HG02884 (cell line): ENCODE data around the gene SLC25A22.

Source experiments
- ATAC-seq: cut with Tn5 transposase; IDR thresholded peaks from one replicate; pipeline ENCODE4 v1.9.1; 2021; ENCODE audit warnings: mild to moderate bottlenecking, moderate library complexity; ENCODE audit not compliant: unreplicated experiment

SLC25A22 gene

DNA sequence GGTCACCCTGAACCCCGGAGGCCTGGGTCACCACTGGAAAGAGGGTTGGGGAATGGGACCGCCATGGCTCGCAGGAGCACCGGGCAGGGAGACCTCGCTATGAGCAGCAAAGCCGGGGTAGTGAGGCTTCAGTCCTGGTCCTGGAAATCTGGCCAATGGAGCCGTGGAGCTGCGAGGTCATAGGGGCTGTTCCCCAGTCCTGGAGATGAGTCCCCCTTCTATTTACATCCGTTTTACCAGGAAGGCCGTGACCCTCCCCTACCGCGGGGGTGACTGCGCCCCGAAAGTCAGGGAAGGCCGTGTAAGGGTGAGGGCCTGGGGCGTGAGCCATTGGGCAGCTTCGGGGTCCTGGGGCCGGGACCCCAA is 6.5 kb upstream of the SLC25A22 start:
- ATAC-seq: no peak

DNA sequence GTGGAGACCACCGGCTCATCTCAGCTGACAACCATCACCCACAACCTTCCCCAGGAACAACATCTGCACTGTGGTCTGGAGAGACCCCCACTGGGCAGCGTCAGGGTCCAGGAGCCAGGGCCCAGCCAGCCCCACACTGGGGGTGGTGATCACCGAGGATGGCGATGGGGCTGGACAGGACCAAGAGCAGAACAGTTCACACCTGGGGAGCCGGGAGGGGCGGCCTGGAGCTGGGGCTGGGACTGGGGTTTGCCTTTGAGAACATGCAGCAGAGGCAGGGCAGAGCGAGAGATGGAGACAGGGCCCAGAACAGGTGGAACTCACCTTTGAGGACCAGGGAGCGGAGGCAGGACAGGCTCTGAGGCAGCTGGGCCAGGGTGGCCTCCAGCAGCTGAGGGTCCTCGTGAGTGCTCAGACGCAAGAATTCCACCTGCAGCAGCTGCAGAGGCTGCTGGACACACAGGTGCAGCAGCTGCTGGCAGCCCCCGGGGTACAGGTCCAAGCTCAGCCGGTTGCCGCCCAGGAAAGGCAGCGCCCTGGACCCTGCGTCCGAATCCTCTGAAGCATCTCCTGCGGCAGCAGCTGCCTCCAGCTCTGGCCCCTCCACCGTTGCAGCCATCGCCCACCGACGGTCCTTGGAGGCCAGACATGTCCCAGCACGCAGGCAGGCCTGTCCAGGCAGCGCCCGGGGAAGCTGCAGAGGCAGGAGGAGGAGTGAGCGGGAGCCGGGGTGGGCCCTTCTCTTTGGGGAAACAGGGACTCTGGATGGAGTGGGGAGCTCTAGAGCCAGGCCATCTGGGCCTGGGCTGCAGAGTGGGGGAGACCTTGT is 5.9 kb upstream of the SLC25A22 start:
- ATAC-seq: no peak

DNA sequence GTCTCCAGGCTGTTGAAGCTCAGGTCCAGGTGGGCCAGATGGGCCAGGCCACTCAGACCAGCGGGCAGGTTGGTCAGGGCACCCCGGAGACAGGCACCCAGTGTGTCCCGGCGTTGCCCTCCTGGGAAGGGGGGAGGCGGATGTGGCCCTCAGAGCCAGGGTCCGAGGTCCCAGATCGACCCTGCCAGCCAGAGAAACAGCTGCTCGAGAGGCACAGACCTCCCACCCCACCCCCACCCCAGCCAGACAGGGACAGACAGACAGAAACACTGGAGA is 5.3 kb upstream of the SLC25A22 start:
- ATAC-seq: no peak

DNA sequence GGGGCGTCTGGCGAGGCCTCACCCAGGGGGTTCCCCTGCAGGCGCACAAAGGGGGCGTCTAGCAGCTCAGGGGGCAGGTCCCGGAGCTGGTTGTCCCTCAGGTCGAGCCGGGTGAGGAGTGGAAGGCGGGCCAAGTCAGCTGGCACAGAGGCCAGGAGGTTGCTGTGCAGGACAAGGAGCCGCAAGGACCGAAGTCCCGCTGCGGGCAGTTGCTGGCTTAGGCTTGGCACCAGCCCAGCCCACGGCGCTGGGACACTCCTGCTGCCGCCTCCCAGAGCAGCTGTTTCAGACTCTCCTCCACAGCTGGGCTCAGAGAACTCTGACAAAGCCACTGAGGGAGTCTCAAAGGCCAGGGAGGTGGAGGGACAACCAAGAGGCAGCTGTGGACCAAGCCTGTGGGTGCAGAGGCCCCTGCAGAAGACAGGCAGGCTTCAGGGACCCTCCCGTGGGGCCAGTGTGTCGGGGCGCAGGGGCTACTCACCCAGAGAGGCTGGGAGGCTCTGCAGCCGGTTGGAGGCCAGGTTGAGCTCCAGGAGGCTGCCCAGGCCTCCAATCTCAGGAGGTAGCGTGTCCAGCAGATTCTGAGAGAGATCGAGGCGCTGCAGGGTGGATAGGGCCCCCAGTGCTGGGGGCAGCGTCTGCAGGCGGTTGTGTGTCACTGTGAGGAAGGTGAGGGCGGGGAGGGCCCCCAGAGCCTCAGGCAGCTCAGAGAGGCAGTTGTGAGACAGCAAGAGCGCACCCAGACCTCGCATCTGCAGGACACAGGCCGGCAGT is 4.8 kb upstream of the SLC25A22 start:
- no peak for ATAC-seq

DNA sequence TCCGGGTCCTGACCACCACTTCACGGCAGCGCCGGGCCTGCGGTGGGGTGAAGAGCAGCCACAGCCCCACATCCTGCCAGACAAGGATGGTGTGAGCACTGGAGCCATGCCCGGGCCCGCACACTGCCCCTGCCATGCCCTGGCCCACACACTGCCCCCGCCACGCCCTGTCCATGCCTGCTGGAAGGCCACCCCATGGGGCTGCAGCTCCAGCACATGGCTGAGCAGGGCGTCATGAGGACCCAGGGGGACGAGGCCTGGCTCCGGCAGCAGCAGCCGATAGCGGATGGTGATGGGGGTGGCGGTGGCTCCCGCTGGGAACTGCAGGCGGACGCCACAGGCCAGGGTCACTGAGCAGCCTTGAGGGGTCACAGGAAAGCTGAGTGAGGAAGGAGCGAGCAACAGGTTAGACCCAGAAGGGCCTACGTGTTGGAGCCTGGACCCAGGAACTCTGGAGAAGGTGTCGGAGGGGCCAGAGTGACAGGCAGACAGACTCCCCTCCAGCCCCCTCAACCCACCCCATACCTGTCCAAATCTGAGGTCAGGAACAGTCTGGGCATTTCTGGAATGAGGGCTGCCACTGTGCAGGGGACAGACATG is 4.0 kb upstream of the SLC25A22 start:
- ATAC-seq: no peak

DNA sequence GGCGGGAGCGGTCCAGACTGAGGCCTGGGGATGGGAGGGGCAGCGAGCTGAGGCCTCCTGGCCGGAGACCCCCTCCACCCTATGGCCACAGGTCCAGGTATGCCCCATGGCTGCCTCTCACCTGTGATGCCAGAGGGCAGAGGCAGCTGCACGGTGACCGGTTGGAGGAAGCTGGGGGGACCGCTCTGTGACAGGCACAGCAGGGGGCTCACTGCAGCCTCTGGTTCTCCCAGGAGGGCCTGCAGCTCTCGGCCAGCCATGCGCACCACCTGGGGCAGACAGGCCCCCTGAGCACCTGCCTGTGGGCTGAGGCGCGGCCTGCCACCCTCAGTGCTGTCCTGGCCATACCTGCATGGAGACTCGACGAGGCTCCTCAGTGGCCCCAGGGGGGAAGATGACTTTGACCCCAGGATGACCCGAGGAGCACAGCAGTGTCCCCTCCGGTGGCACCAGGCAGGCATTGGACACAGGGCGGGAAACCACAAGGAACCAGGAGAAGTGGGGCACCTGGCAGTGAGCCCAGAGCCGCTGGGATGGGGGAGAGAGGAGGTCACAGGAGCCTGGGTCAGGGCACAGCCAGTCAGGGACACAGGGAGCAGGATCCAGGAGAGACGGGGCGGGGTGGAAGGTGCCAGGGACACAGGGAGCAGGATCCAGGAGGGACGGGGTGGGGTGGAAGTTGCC is 3.2 kb upstream of the SLC25A22 start:
- no peak for ATAC-seq

DNA sequence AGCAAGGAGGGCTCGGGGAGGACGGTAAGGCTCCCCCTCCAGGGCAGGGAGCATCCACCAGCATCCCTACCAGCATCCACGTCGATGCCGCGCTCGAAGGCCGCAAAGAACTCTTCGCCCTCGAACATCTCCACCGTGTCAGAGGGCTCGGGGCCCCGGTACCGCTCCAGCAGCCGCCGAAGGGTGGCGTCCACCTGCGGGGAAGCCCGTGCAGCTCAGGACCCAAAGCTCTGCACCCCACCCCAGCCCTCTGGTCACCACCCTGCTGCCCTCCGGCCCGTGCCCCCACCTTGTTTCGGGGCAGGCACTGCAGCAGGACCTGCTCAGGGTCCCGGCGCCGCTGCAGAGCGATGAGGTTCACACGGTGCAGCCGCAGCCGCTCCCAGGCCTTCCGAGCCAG is 2.4 kb upstream of the SLC25A22 start:
- ATAC-seq: no peak

DNA sequence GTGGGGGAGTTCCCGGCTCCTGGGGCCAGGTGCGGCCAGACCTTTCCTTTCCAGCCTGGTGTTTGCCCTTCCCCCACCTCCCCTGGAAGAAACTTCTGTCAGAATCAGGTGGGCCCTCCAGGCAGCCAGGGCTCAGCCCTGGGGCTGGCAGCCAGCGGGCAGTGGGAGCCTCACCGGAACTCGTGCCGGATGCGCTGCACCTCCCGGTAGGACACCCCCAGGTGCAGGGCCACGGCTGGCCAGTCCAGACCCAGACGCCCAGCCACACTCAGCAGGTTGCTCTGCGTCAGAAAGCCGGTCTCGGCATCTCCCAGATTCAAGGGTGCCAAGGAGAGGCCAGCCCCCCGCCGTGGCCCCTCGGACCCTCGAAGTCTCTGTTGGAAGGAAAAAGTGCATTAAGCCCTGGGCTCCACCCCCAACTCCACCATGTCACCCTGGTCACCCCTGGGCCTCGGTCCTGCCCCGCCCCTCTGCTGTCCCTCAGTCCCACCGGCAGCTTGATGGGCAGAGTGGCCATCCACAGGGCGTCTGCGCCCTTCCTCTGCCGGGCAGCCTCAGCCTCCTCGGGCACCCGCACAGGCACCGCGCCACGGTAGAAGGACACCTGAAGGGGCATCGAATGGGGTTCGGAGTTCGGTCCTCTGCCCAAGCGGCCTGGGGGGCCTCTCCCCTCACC is 1.7 kb upstream of the SLC25A22 start:
- no peak for ATAC-seq

DNA sequence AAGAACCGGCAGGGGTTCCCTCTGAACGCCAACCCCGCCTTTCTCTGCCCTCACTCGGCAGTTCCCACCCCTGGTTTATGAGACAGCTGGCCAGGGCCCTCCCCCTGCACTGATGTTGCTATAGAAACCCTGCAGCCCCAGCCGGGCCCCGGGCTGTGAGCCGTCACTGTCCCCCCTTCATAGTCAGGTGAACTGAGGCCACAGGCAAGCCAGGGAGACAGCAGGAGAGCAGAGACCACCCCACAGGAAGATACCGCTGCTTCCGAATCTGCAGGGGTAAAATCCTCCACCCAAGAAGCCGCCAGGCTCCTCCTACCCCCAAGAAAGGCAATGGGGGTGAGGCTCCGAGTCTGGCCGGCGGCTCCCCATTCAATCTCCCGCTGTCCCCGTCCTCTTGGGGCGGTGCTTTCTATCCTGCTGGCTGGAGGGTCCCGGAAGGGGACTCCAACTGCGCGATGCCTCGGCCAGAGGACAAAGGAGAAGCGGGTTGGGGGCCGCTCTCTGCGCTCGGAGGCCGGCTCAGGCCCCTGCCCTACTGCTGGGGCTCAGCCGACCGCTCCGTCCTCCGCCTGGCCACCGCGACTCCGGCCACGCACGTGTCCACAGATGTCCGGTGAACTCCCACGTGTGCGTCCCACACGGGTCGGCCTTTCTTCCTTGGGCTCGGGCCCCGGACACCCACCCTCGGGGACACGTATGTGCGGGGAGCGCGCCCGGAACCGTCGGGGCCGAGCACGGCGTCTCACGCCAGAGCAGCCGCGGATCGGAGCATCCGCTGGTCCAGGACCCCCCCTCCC is 587 bp downstream of the SLC25A22 start:
- ATAC-seq: peak; percentile 36

DNA sequence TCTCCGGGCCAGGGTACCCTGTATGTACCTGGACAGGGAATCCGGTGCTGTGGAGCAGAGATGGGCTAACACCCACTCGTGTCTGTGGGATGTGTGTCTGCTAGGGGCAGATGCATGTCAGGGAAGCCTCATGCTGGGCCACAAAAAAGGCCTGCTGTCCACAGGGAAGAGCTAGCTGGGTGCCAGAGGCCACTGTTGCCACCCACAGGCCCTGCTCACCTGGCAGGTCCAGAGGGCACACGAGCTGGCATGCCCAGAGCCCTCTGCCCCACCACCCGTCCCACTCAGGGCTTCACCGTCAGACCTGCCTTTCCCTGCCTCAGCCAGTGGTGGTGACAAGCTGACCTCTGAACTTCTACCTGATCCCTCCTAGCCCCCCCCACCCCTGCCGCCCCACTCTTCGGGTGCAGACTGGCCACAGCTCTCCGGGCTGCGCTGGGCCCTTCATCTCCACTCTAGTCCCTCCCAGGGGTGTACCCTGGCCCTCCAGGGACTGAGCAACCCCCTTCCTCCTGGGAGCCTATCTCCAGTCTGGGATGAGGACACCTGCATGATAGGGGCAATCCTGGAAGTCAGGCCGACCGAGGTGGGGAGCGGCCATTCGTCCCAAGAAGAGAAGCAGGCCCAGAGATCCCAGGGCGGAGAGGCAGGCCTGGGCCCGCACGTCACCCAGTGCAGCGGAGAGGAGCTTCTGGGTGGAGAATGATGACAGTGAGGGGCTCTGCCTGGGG is 1.4 kb downstream of the SLC25A22 start:
- no peak for ATAC-seq

DNA sequence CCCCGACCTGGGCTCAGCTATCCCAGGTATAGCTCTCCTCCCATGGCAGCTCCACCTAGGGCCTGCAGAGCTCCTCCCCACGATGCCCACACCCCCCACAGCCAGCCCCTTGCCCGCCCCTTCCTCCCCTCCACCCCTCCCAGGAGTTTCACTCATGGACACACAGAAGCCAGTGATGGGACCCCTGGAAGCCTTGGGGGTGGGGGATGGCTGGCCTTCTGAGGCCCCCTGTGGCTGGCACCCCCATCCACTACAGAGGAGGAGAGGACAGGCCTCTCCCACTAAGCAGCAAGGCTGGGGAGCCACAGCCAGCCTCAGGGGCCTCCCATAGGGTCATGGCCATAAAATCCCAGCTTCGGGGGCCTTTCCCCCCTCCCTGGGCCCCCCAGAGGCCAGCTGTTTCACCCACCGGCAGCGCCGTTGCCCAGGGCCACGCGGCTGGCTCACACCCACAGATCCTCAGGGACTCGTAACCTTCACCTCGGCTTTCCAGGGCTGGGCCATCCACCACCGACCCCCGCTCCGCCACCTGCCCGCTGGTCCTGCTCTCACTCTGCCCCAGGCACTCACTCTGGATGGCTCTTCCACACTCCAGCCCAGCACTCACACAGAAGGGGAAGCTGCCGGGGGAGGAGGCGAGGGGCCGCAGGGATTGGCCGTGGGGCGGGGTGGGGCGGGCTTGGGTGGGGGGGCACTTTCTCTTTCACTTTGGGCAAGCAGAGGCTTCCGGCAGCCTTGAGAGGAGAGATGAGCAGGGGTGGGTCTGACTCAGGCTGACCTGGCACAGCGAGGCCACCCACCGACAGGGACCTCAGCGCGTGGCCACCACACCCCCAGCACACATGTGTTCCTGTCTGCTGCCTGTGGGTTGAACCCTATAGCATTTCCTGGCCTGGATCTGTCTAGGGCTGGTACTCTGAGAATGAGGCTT is 2.2 kb downstream of the SLC25A22 start:
- ATAC-seq: no peak

DNA sequence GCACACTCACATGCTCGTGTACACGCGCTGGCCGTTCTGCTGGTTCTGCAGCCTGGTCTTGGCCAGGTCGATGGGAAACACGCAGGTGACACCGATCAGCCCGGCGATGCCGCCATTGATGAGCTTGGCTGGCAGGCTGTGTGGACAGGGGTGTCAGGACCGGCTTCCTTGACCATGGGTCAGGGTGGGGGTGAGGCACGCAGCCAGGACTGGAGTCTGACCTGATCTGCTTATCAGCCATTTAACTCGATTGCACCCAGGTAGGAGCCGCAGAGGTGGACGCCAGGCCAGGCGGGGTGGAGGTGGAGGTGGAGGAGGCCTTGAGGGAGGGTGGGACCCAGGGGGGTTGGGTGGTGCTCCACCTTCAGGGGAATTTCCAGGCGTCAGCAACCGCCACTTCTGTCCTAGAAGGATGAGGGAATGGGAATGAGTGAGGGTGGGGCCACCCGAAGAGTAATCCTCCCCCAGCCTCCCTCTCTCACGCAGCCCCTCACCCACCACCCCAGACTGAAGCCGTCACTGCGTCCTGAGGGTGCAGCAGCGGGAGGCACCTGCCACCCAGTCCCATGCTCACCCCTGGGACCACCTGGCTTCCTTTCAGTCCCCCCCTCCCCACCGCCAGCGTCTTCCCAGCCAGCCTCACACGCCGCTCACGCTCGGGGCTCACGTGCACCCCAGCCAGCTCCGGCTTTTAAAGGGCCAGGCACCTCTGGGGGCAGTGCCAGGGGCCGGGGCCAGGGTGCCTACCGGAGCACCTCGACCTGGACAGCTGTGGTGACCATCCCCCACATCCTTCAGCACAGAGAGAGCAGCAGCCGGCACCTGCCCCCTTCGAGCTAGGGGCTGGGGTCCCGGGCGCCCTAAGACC is 3.1 kb downstream of the SLC25A22 start:
- no peak for ATAC-seq

DNA sequence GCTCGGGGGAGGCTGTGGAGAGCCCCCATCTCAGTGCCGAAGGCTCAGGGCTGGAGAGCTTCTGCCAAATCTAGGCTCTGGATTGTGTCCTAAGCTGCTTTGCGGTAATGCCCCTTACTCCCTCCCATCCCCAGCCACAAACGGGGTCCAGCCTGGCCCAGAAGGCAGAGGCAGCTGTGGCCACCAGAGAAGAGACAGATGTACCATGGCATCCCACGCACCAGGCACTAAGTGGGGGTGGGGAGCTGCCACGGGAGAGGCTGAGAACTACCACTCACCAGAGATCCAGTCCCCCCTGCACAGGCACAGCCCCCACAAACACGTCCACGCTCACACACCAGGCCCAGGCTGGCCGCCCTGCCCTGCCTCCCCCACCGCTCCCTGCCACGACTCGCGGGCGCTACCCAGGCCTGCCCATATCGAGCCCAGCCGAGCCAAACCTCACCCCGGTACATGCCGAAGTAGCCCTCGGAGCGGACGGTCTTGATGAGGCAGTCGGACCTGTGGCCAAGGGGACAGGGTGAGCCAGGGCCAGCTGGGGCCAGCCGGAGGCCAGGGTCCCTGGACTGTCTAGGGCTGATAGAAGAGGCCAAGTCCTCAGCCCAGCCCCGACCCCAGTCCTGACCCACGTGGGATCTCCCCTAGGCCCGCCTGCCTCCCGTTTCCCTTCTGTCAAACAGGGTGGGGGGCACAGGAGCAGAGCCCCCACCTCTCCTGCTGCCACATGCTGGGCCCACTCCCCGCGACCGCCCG is 3.9 kb downstream of the SLC25A22 start:
- no peak for ATAC-seq

DNA sequence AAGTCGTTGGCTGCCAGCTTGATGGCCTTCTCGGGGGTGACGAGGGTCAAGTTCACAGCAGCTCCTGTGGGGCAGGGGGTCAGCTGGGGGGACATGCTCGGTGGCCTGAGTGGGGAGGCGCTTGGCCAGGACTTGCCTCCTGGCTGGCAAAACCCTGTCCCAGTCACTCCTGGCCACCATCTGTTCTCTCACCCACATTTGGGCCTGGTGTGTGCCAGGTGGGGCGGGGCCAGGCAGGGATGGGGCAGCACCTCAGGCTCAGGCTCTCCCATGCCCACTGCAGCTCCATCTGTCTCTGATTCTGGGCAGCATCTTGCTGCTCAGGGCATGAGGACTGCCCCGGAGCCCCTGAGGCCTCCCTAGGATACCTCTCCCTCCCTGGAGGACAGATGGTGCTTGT is 4.5 kb downstream of the SLC25A22 start:
- ATAC-seq: no peak

DNA sequence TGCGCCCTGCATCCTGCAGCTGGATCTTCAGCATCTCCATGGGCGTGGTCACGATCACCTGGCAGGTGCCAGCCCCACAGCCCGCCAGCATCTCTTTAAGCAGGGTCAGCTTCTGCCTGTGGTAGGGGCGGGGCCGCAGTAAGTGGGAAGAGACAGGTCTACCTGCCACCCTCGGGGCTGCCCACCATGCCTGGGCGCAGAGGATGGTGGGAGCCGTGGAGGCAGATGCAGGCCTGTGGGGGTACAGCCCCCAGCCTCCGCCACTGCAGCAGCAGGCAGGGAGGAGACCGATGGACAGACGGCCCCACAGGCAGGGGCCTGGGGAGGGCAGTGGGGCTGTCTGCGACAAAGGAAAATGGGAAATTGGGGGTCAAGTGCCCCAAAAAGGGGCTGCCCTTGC is 5.2 kb downstream of the SLC25A22 start:
- no peak for ATAC-seq

DNA sequence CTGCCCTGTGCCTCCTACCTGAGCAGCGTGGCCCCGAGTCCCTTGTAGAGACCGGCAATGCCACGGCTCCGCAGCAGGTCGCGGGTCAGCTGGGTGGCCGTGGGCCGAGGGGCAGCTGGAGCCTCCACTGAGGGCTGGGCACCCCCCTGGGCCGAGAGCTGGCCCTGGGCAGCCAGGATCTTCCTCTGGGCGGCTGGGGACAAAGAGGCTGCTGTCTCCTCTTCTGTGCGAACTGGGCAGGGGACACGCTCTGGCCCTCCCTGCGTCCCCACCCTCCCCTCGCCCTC is 5.6 kb downstream of the SLC25A22 start:
- ATAC-seq: no peak
